GM12878 (cell line): ENCODE results near the gene CAMLG. TPM values are rescaled to one million over a fixed set of nuclear protein-coding genes. Genes with fewer than 3 reads are reported as not detected.

ENCODE experiments used
- ATAC-seq: fragments of 200-7000 bp; cut with Tn5 transposase; 3 replicates; pipeline ENCODE4 v1.9.1; 2020; ENCODE audit warnings: mild to moderate bottlenecking, moderate library complexity
- BruUV-seq: library from RNA; stranded (reverse); fragments of 400-500 nt; replicated peaks from 2 replicates; lab custom pipeline; 2021; lab: Mats Ljungman, UMichigan
- CTCF ChIA-PET: fragments of 300-600 bp; sonication (Branson Sonifier 250); formaldehyde crosslinking; extraction: SDS; loops from one replicate; lab custom pipeline; 2021; ENCODE audit warnings: inconsistent platforms; lab: Yijun Ruan, JAX
- POLR2A ChIA-PET: fragments of 350-600 bp; formaldehyde crosslinking; extraction: SDS; loops from one replicate; lab custom pipeline; 2021; ENCODE audit warnings: inconsistent platforms; lab: Charles Lee
- RAD21 ChIA-PET: fragments of 300-600 bp; sonication (Branson Sonifier 250); formaldehyde crosslinking; loops from one replicate; lab custom pipeline; 2023; ENCODE audit warnings: antibody characterized with exemption; ENCODE audit not compliant: unreplicated experiment; lab: Charles Lee
- SMC1A ChIA-PET: fragments of 300-600 bp; sonication (Branson Sonifier 250); formaldehyde crosslinking; loops from one replicate; lab custom pipeline; 2023; ENCODE audit not compliant: unreplicated experiment, uncharacterized antibody; lab: Charles Lee
- DNase-seq: peaks from one replicate; pipeline ENCODE4 v3.0.0-alpha.2; 2011; ENCODE audit warnings: low read depth, low spot score
- FAIRE-seq: peaks from 3 replicates; lab custom pipeline; 2011; peaks lifted over from hg19 to GRCh38; lab: Jason Lieb, UNC
- H2AFZ ChIP-seq: 2 replicates; pipeline ENCODE4 v1.6.0; 2011; ENCODE audit warnings: low read depth, low read length, control low read depth; ENCODE audit not compliant: control insufficient read depth
- H3K27ac ChIP-seq: 2 replicates; pipeline ENCODE4 v1.5.1; 2011; ENCODE audit warnings: control low read depth; ENCODE audit not compliant: control insufficient read depth, insufficient read depth
- H3K27me3 ChIP-seq, 2 experiments: replicated peaks in 1 of 2; 2 replicates each; pipeline versions ENCODE4 v1.6.0 to v1.6.1; 2011; ENCODE audit warnings: low read length in 1 of 2; ENCODE audit not compliant: control insufficient read depth in 2 of 2, insufficient read depth in 2 of 2
- H3K36me3 ChIP-seq, 2 experiments: 2 replicates each; pipeline ENCODE4 v1.5.1; 2011; ENCODE audit warnings: low read length in 1 of 2; ENCODE audit not compliant: control insufficient read depth in 2 of 2, insufficient read depth in 2 of 2
- H3K4me1 ChIP-seq: 2 replicates; pipeline ENCODE4 v1.6.1; 2011; ENCODE audit warnings: mild to moderate bottlenecking, low read length, moderate library complexity, mixed read lengths; ENCODE audit not compliant: control insufficient read depth, insufficient read depth
- H3K4me2 ChIP-seq: 2 replicates; pipeline ENCODE4 v1.6.0; 2011; ENCODE audit warnings: control low read depth; ENCODE audit not compliant: control insufficient read depth, insufficient read depth
- H3K4me3 ChIP-seq: fragments of 200-600 bp; sonication (generic); 2 replicates; pipeline ENCODE4 v1.5.1; 2016
- H3K79me2 ChIP-seq: 2 replicates; pipeline ENCODE4 v1.6.0; 2011; ENCODE audit warnings: low read length; ENCODE audit not compliant: control insufficient read depth, insufficient read depth
- H3K9ac ChIP-seq: 2 replicates; pipeline ENCODE4 v1.8.0; 2011; ENCODE audit warnings: low read length, control low read depth, mixed read lengths; ENCODE audit not compliant: control insufficient read depth, insufficient read depth
- H3K9me3 ChIP-seq: replicated peaks from 3 replicates; pipeline ENCODE4 v1.5.1; 2011; ENCODE audit warnings: mild to moderate bottlenecking, low read length; ENCODE audit not compliant: control insufficient read depth, insufficient read depth
- H4K20me1 ChIP-seq: 2 replicates; pipeline ENCODE4 v1.6.0; 2011; ENCODE audit not compliant: control insufficient read depth, insufficient read depth
- BCL3 ChIP-seq: IDR thresholded peaks from 2 replicates; pipeline ENCODE4 v1.6.1; 2011; ENCODE audit warnings: borderline replicate concordance, low read depth, mild to moderate bottlenecking, moderate library complexity, low read length; ENCODE audit not compliant: insufficient read depth, poor library complexity, severe bottlenecking
- CEBPB ChIP-seq, 2 experiments: fragments of 150-350 bp in 1 of 2; IDR thresholded peaks; 2 replicates each; pipeline ENCODE4 v1.6.1; 2012 to 2014; ENCODE audit warnings: low read depth in 2 of 2, low read length in 2 of 2, borderline replicate concordance in 1 of 2, inconsistent platforms in 1 of 2
- ELK1 ChIP-seq: IDR thresholded peaks from 2 replicates; pipeline ENCODE4 v1.6.1; 2012; ENCODE audit warnings: low read depth, low read length, improper control_type of control experiment
- ESRRA ChIP-seq: IDR thresholded peaks from 2 replicates; pipeline ENCODE4 v1.6.1; 2012; ENCODE audit warnings: mild to moderate bottlenecking, low read length, improper control_type of control experiment
- EZH2 ChIP-seq: IDR thresholded peaks from 2 replicates; pipeline ENCODE4 v1.6.1; 2012; ENCODE audit warnings: low read depth, mild to moderate bottlenecking, control low read depth, inconsistent platforms, low read length, borderline replicate concordance; ENCODE audit not compliant: control insufficient read depth
- FOXK2 ChIP-seq: fragments of 450-650 bp; IDR thresholded peaks from 2 replicates; pipeline ENCODE4 v1.6.1; 2017; ENCODE audit warnings: mild to moderate bottlenecking, moderate library complexity
- JUND ChIP-seq: IDR thresholded peaks from 2 replicates; pipeline ENCODE4 v1.6.1; 2012; ENCODE audit warnings: low read depth, mild to moderate bottlenecking, low read length, improper control_type of control experiment, moderate library complexity
- NFYB ChIP-seq: IDR thresholded peaks from 2 replicates; pipeline ENCODE4 v1.6.1; 2011; ENCODE audit warnings: low read depth, mild to moderate bottlenecking, low read length, improper control_type of control experiment, moderate library complexity; ENCODE audit not compliant: insufficient read depth
- RFX5 ChIP-seq: IDR thresholded peaks from 2 replicates; pipeline ENCODE4 v1.6.1; 2011; ENCODE audit warnings: low read depth, low read length, improper control_type of control experiment
- SREBF2 ChIP-seq: IDR thresholded peaks from 2 replicates; pipeline ENCODE4 v1.6.1; 2012; ENCODE audit warnings: mild to moderate bottlenecking, low read length
- TAF1 ChIP-seq: IDR thresholded peaks from 2 replicates; pipeline ENCODE4 v1.6.1; 2011; ENCODE audit warnings: mild to moderate bottlenecking, low read depth, low read length, borderline replicate concordance
- TCF7 ChIP-seq: IDR thresholded peaks from 2 replicates; pipeline ENCODE4 v1.6.1; 2014; ENCODE audit warnings: antibody characterized with exemption, borderline replicate concordance
- ZBTB33 ChIP-seq: fragments of 450-650 bp; IDR thresholded peaks from 2 replicates; pipeline ENCODE4 v1.6.1; 2017; ENCODE audit warnings: mild to moderate bottlenecking
- WGBS: methylation state at CpG from one replicate; pipeline ENCODE4 v1.1.6; 2016; ENCODE audit warnings: low lambda C conversion rate; ENCODE audit not compliant: insufficient replicate concordance, insufficient coverage; ENCODE audit errors: missing lambda C conversion rate; 5-methylcytosine and 5-hydroxymethylcytosine counted together
- in situ Hi-C: fragments of 300-500 bp; cut with MboI; formaldehyde crosslinking; loops from 9 replicates; pipeline ENCODE4 v1.14.3; 2018; ENCODE audit warnings: mixed read lengths
- intact Hi-C: fragments of 100-400 bp; cut with micrococcal nuclease; formaldehyde crosslinking; loops from one replicate; pipeline ENCODE4 v1.14.2; 2022; ENCODE audit not compliant: unreplicated experiment
- polyA plus RNA-seq, 11 experiments: library from polyadenylated mRNA; depleted of rRNA in 4 of 11; unstranded in 6 of 11; stranded (reverse) in 5 of 11; fragments of >200 nt; fragmentation: Nextera tagmentation in 4 of 11; fragmentation: Illumina TruSeq in 1 of 11; extraction: Ambion mirVana in 4 of 11; extraction: Trizol in 1 of 11; gene quantifications; 1 replicate in 1 of 11; 2 replicates in 10 of 11; pipeline versions ENCODE4 v1.2.1 to v1.2.3, GENCODE V29; 2011 to 2016; ENCODE audit warnings: inconsistent platforms in 2 of 11, missing spikeins in 2 of 11, low read depth in 1 of 11
- total RNA-seq, 4 experiments: library from RNA; depleted of rRNA in 3 of 4; stranded (reverse); fragments of >200 nt in 3 of 4; fragmentation: Illumina TruSeq in 1 of 4; extraction: Trizol in 1 of 4; gene quantifications; 2 replicates each; pipeline versions ENCODE4 v1.2.1 to v1.2.3, GENCODE V29; 2013 to 2021
- TF ChIP-seq, protein P1 (sequence below): fragments of 150-350 bp; IDR thresholded peaks from 2 replicates; pipeline ENCODE4 v1.6.1; 2016; ENCODE audit warnings: low read depth, low read length

Gene CAMLG
- total and polyA plus RNA-seq, 10 of the 15 experiments (the other 5 are each of a cell fraction or from before 2014, with no cell fraction given), result 18.5 to 51.7 (median 25.5) TPM

GRCh38 chr5:134784946-134785620, 46.7 kb downstream of the CAMLG start (continued):
- TF ChIP-seq ZBTB33, result no peak
- no peak for TF ChIP-seq EZH2
- TF ChIP-seq TAF1, result no peak
- no peak for TF ChIP-seq FOXK2
- no peak for TF ChIP-seq JUND
- no peak for TF ChIP-seq NFYB
- TF ChIP-seq TCF7, result no peak
- TF ChIP-seq CEBPB (IDR thresholded peaks at IDR 0.05; ENCODE audit: borderline replicate concordance in 1 of 2, low read depth in 2 of 2, low read length in 2 of 2), result no peak

GRCh38 chr5:134787692-134788091, 49.3 kb downstream of the CAMLG start:
- no peak for FAIRE-seq
- TF ChIP-seq EZH2 (no peak), RFX5 (no peak), FOXK2 (no peak), ELK1 (no peak), ESRRA (no peak), BCL3 (no peak), SREBF2 (no peak)
- TF ChIP-seq, protein P1, sequence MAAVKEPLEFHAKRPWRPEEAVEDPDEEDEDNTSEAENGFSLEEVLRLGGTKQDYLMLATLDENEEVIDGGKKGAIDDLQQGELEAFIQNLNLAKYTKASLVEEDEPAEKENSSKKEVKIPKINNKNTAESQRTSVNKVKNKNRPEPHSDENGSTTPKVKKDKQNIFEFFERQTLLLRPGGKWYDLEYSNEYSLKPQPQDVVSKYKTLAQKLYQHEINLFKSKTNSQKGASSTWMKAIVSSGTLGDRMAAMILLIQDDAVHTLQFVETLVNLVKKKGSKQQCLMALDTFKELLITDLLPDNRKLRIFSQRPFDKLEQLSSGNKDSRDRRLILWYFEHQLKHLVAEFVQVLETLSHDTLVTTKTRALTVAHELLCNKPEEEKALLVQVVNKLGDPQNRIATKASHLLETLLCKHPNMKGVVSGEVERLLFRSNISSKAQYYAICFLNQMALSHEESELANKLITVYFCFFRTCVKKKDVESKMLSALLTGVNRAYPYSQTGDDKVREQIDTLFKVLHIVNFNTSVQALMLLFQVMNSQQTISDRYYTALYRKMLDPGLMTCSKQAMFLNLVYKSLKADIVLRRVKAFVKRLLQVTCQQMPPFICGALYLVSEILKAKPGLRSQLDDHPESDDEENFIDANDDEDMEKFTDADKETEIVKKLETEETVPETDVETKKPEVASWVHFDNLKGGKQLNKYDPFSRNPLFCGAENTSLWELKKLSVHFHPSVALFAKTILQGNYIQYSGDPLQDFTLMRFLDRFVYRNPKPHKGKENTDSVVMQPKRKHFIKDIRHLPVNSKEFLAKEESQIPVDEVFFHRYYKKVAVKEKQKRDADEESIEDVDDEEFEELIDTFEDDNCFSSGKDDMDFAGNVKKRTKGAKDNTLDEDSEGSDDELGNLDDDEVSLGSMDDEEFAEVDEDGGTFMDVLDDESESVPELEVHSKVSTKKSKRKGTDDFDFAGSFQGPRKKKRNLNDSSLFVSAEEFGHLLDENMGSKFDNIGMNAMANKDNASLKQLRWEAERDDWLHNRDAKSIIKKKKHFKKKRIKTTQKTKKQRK, result no peak

More at GRCh38 chr5:134787692-134788091, 49.3 kb downstream of the CAMLG start:
- Histone ChIP-seq H3K4me2 (no peak overlapping the region), H3K4me3 (no peak overlapping the region), H3K27me3 (no peaks in the 10 kb centered on the region), H3K36me3 (peaks cover 0 to 30% of the 10 kb centered on the region in 2 experiments), H3K27ac (no peak overlapping the region), H3K9me3 (no peaks in the 10 kb centered on the region), H3K4me1 (no peaks in the 10 kb centered on the region), H2AFZ (no peak overlapping the region), H4K20me1 (no peaks in the 10 kb centered on the region; the same call in 1 of the 2 replicates), H3K79me2 (no peaks in the 10 kb centered on the region), H3K9ac (no peak overlapping the region)
- POLR2A ChIA-PET, result no interaction called here
- in situ Hi-C loops (no loop called here), intact Hi-C loops (no loop called here)
- no TSS peak for BruUV-seq
- CTCF ChIA-PET, result interaction anchor here (1.2 kb wide), 1 partner anchor 125 kb away, joined by 3 read pairs; no protein-coding TSS in a partner anchor
- ATAC-seq (no peak), DNase-seq (no peak)
- SMC1A ChIA-PET, result no interaction called here
- WGBS, result 100% methylated on average over 1 of the region's 1 CpG
- RAD21 ChIA-PET, result no interaction called here
